SK-N-SH treated with all-trans-retinoic acid at 6 μM for 48 hours (cell line): ENCODE data around the gene ARHGAP15.

ENCODE experiments used
- ATAC-seq: fragments of 200-7000 bp; cut with Tn5 transposase; 3 replicates; pipeline ENCODE4 v1.9.1; 2020; ENCODE audit warnings: mild to moderate bottlenecking, moderate library complexity
- BACH2 ChIP-seq: fragments of 250-450 bp; sonication (Bioruptor Pico); IDR thresholded peaks from 2 replicates; pipeline ENCODE4 v1.9.0; 2021; ENCODE audit warnings: mild to moderate bottlenecking, borderline replicate concordance
- CSDC2 ChIP-seq: fragments of 250-450 bp; sonication (Bioruptor Pico); IDR thresholded peaks from 2 replicates; pipeline ENCODE4 v1.5.0; 2020; ENCODE audit warnings: mild to moderate bottlenecking, moderate library complexity
- ESRRG ChIP-seq: fragments of 250-450 bp; sonication (Bioruptor Pico); IDR thresholded peaks from 2 replicates; pipeline ENCODE4 v1.6.1; 2021; ENCODE audit warnings: mild to moderate bottlenecking
- GLIS3 ChIP-seq: fragments of 250-450 bp; sonication (Bioruptor Pico); IDR thresholded peaks from 2 replicates; pipeline ENCODE4 v1.5.0; 2020; ENCODE audit warnings: mild to moderate bottlenecking, moderate library complexity
- ISL1 ChIP-seq: fragments of 250-450 bp; sonication (Bioruptor Pico); IDR thresholded peaks from 2 replicates; pipeline ENCODE4 v2.1.2; 2022; ENCODE audit warnings: mild to moderate bottlenecking, moderate library complexity
- PATZ1 ChIP-seq: fragments of 250-450 bp; sonication (Bioruptor Pico); IDR thresholded peaks from 2 replicates; pipeline ENCODE4 v1.8.0; 2020; ENCODE audit warnings: mild to moderate bottlenecking, moderate library complexity, borderline replicate concordance
- PPARA ChIP-seq: fragments of 250-450 bp; sonication (Bioruptor Pico); IDR thresholded peaks from 2 replicates; pipeline ENCODE4 v1.5.0; 2020; ENCODE audit warnings: mild to moderate bottlenecking, borderline replicate concordance
- RARB ChIP-seq: fragments of 250-450 bp; sonication (Bioruptor Pico); IDR thresholded peaks from 2 replicates; pipeline ENCODE4 v1.8.0; 2021; ENCODE audit warnings: mild to moderate bottlenecking, moderate library complexity
- SNAI2 ChIP-seq: fragments of 250-450 bp; sonication (Bioruptor Pico); IDR thresholded peaks from 2 replicates; pipeline ENCODE4 v1.5.0; 2020; ENCODE audit warnings: mild to moderate bottlenecking, moderate library complexity
- TCF4 ChIP-seq: fragments of 250-450 bp; sonication (Bioruptor Pico); IDR thresholded peaks from 2 replicates; pipeline ENCODE4 v1.8.0; 2021; ENCODE audit warnings: mild to moderate bottlenecking, moderate library complexity, borderline replicate concordance
- TOX ChIP-seq: fragments of 250-450 bp; sonication (Bioruptor Pico); IDR thresholded peaks from 2 replicates; pipeline ENCODE4 v1.8.0; 2021; ENCODE audit warnings: mild to moderate bottlenecking, moderate library complexity, borderline replicate concordance
- ZC3H10 ChIP-seq: fragments of 250-450 bp; sonication (Bioruptor Pico); IDR thresholded peaks from 2 replicates; pipeline ENCODE4 v1.5.1; 2021; ENCODE audit warnings: mild to moderate bottlenecking, moderate library complexity
- ZFP3 ChIP-seq: fragments of 250-450 bp; sonication (Bioruptor Pico); IDR thresholded peaks from 2 replicates; pipeline ENCODE4 v1.5.0; 2020; ENCODE audit warnings: mild to moderate bottlenecking, moderate library complexity
- ZFP30 ChIP-seq: fragments of 450-650 bp; formaldehyde crosslinking; IDR thresholded peaks from 2 replicates; pipeline ENCODE4 v1.5.0; 2022; ENCODE audit warnings: mild to moderate bottlenecking, moderate library complexity
- ZNF565 ChIP-seq: fragments of 450-650 bp; formaldehyde crosslinking; conservative IDR thresholded peaks from 2 replicates; pipeline ENCODE4 v1.5.0; 2020; ENCODE audit warnings: low read depth, mild to moderate bottlenecking, moderate library complexity
- ZNF70 ChIP-seq: fragments of 450-650 bp; formaldehyde crosslinking; IDR thresholded peaks from 2 replicates; pipeline ENCODE4 v1.5.0; 2020; ENCODE audit warnings: mild to moderate bottlenecking, moderate library complexity
- TF ChIP-seq, protein P1 (sequence below): fragments of 250-450 bp; sonication (Bioruptor Pico); IDR thresholded peaks from 2 replicates; pipeline ENCODE4 v1.5.1; 2020; ENCODE audit warnings: low read depth, mild to moderate bottlenecking, moderate library complexity
- TF ChIP-seq, protein P2 (sequence below): fragments of 250-450 bp; sonication (Bioruptor Pico); IDR thresholded peaks from 2 replicates; pipeline ENCODE4 v1.8.0; 2021; ENCODE audit warnings: low read depth, mild to moderate bottlenecking, moderate library complexity, borderline replicate concordance
- TF ChIP-seq, protein P3 (sequence below): fragments of 250-450 bp; sonication (Bioruptor Pico); IDR thresholded peaks from 2 replicates; pipeline ENCODE4 v1.5.1; 2021; ENCODE audit warnings: mild to moderate bottlenecking, moderate library complexity
- TF ChIP-seq, protein P4 (sequence below): fragments of 250-450 bp; sonication (Bioruptor Pico); IDR thresholded peaks from 2 replicates; pipeline ENCODE4 v1.5.0; 2020; ENCODE audit warnings: mild to moderate bottlenecking, moderate library complexity

The ARHGAP15 gene

DNA sequence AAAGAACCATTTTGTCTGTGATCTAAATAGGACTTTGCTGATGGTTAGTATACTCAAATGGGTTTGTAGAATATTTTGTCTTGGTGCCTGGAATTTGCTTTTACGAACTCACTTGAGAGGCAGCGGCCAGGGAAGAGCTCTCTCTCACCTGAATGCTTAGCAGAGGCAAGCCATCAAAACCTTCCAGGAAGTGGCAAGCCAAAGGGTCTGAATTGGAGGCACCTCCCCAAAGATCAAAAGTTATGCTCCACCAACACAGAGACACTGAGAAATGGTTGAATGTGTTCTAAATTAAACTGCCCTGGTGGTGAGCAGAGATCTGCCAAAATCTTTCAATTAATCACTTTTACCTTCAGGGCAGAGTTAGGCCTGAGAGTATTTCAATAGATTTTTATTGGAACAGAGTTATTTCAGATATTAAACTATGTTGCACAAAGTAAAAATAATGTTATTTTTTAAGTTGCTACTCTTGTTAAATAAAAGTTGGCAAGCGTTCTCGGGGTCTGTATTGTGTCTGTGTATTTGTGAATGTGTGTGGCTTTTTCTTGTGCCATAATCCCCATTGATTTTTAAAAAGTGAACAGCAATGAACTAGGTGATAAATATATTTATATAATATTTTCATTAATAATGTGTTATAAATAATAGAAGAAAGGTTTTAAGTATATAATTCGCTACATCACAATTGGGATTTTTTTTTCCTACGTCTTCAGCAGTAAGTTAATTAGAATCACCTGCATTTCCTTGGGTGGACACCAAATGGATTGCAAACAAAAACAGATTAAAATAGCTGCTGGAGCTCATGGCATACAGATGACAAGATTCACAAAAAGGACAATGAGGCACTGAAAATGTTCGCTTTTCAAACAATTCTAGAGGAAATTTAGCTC, 416.1 kb downstream of the ARHGAP15 start:
- TF ChIP-seq ZFP3 (CRISPR knock-in tag), result no peak
- no peak for TF ChIP-seq PATZ1 (CRISPR knock-in tag)
- TF ChIP-seq, protein P1, sequence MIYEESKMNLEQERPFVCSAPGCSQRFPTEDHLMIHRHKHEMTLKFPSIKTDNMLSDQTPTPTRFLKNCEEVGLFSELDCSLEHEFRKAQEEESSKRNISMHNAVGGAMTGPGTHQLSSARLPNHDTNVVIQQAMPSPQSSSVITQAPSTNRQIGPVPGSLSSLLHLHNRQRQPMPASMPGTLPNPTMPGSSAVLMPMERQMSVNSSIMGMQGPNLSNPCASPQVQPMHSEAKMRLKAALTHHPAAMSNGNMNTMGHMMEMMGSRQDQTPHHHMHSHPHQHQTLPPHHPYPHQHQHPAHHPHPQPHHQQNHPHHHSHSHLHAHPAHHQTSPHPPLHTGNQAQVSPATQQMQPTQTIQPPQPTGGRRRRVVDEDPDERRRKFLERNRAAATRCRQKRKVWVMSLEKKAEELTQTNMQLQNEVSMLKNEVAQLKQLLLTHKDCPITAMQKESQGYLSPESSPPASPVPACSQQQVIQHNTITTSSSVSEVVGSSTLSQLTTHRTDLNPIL (CRISPR knock-in tag), result no peak
- TF ChIP-seq, protein P2, sequence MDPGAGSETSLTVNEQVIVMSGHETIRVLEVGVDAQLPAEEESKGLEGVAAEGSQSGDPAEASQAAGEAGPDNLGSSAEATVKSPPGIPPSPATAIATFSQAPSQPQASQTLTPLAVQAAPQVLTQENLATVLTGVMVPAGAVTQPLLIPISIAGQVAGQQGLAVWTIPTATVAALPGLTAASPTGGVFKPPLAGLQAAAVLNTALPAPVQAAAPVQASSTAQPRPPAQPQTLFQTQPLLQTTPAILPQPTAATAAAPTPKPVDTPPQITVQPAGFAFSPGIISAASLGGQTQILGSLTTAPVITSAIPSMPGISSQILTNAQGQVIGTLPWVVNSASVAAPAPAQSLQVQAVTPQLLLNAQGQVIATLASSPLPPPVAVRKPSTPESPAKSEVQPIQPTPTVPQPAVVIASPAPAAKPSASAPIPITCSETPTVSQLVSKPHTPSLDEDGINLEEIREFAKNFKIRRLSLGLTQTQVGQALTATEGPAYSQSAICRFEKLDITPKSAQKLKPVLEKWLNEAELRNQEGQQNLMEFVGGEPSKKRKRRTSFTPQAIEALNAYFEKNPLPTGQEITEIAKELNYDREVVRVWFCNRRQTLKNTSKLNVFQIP (CRISPR knock-in tag), result no peak
- no peak for TF ChIP-seq ZC3H10
- TF ChIP-seq BACH2 (CRISPR knock-in tag), result no peak
- TF ChIP-seq ESRRG (CRISPR knock-in tag), result no peak
- no peak for TF ChIP-seq PPARA (CRISPR knock-in tag)
- no peak for TF ChIP-seq ZNF565
- no peak for TF ChIP-seq GLIS3
- TF ChIP-seq ZFP30, result no peak
- ATAC-seq, result no peak

GRCh38 chr2:143545949-143546255, 416.7 kb downstream of the ARHGAP15 start:
- TF ChIP-seq ESRRG (CRISPR knock-in tag), result no peak
- TF ChIP-seq GLIS3, result no peak
- TF ChIP-seq TOX, result no peak
- TF ChIP-seq, protein P2 (CRISPR knock-in tag), result no peak
- no peak for TF ChIP-seq ISL1 (CRISPR knock-in tag)
- TF ChIP-seq, protein P1 (CRISPR knock-in tag), result no peak
- no peak for TF ChIP-seq RARB
- no peak for TF ChIP-seq ZC3H10
- no peak for TF ChIP-seq SNAI2
- TF ChIP-seq, protein P3, sequence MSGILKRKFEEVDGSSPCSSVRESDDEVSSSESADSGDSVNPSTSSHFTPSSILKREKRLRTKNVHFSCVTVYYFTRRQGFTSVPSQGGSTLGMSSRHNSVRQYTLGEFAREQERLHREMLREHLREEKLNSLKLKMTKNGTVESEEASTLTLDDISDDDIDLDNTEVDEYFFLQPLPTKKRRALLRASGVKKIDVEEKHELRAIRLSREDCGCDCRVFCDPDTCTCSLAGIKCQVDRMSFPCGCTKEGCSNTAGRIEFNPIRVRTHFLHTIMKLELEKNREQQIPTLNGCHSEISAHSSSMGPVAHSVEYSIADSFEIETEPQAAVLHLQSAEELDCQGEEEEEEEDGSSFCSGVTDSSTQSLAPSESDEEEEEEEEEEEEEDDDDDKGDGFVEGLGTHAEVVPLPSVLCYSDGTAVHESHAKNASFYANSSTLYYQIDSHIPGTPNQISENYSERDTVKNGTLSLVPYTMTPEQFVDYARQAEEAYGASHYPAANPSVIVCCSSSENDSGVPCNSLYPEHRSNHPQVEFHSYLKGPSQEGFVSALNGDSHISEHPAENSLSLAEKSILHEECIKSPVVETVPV (CRISPR knock-in tag), result no peak
- TF ChIP-seq PATZ1 (CRISPR knock-in tag), result no peak
- no peak for TF ChIP-seq ZNF70
- TF ChIP-seq TCF4 (CRISPR knock-in tag), result no peak
- TF ChIP-seq ZFP3 (CRISPR knock-in tag), result no peak
- TF ChIP-seq, protein P4, sequence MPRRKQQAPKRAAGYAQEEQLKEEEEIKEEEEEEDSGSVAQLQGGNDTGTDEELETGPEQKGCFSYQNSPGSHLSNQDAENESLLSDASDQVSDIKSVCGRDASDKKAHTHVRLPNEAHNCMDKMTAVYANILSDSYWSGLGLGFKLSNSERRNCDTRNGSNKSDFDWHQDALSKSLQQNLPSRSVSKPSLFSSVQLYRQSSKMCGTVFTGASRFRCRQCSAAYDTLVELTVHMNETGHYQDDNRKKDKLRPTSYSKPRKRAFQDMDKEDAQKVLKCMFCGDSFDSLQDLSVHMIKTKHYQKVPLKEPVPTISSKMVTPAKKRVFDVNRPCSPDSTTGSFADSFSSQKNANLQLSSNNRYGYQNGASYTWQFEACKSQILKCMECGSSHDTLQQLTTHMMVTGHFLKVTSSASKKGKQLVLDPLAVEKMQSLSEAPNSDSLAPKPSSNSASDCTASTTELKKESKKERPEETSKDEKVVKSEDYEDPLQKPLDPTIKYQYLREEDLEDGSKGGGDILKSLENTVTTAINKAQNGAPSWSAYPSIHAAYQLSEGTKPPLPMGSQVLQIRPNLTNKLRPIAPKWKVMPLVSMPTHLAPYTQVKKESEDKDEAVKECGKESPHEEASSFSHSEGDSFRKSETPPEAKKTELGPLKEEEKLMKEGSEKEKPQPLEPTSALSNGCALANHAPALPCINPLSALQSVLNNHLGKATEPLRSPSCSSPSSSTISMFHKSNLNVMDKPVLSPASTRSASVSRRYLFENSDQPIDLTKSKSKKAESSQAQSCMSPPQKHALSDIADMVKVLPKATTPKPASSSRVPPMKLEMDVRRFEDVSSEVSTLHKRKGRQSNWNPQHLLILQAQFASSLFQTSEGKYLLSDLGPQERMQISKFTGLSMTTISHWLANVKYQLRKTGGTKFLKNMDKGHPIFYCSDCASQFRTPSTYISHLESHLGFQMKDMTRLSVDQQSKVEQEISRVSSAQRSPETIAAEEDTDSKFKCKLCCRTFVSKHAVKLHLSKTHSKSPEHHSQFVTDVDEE, result no peak
- no peak for TF ChIP-seq CSDC2 (CRISPR knock-in tag)
- no peak for TF ChIP-seq BACH2 (CRISPR knock-in tag)

More at GRCh38 chr2:143545949-143546255, 416.7 kb downstream of the ARHGAP15 start:
- no peak for ATAC-seq
